ENCODE data around the gene ACBD5.

The ACBD5 gene

GRCh38 chr10:27150261-27150660 is 90.3 kb downstream of the ACBD5 start:
- FAIRE-seq = no peak

DNA sequence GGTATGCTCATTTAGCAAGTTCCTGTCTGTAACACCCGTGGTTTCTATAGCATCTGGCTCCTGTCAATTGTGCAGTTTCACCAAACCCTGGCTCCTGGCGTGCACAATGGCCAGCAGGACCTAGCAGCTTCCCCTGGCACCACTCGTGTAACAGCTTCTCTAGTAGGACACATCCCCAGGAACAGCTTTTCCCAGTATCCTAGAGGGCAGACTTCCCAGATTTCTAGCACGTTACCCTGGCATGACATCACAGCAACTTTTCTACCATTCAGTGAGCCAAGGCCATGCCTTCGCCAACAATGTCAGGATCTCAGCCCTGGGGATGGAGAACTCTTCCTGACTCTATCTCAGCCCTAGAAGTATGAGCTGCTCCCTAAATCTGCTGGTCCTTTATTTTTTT is 92.9 kb downstream of the ACBD5 start:
- FAIRE-seq = no peak

GRCh38 chr10:27145937-27146336 is 94.7 kb downstream of the ACBD5 start:
- FAIRE-seq = no peak

Data from islet of Langerhans (tissue), 1 donor.